Measurements from ENCODE around the gene SPATA46.

Gene SPATA46

GRCh38 chr1:162390396-162391185 is 13.9 kb upstream of the SPATA46 start:
- no peak for DNase-seq

- DNase-seq, result no peak
These were observed 13.3 kb upstream of the SPATA46 start for GRCh38 chr1:162389971-162390370.

- DNase-seq, result no peak
These were observed 12.6 kb upstream of the SPATA46 start for GRCh38 chr1:162389021-162389818.

- DNase-seq, result no peak
These were observed 12.0 kb upstream of the SPATA46 start for GRCh38 chr1:162388615-162389014.

GRCh38 chr1:162388083-162388594 is 11.5 kb upstream of the SPATA46 start:
- no peak for DNase-seq

- no peak for DNase-seq
These were observed 10.8 kb upstream of the SPATA46 start for GRCh38 chr1:162387226-162388082.

- DNase-seq, result no peak
These were observed 9.9 kb upstream of the SPATA46 start for GRCh38 chr1:162386292-162387225.

GRCh38 chr1:162385702-162386101 is 9.0 kb upstream of the SPATA46 start:
- DNase-seq, result no peak

- no peak for DNase-seq
These were observed 8.6 kb upstream of the SPATA46 start for GRCh38 chr1:162385280-162385623.

- DNase-seq, result no peak
These were observed 8.1 kb upstream of the SPATA46 start for GRCh38 chr1:162384601-162385279.

GRCh38 chr1:162384116-162384515 is 7.5 kb upstream of the SPATA46 start:
- no peak for DNase-seq

GRCh38 chr1:162383516-162383915 is 6.9 kb upstream of the SPATA46 start:
- DNase-seq, result no peak

- DNase-seq, result no peak
These were observed 6.4 kb upstream of the SPATA46 start for GRCh38 chr1:162383091-162383490.

- DNase-seq, result no peak
These were observed 5.5 kb upstream of the SPATA46 start for GRCh38 chr1:162381941-162382750.

GRCh38 chr1:162381383-162381782 is 4.7 kb upstream of the SPATA46 start, which contains the start of gene C1orf226:
TSS of gene C1orf226 (plus strand) at chr1:162381728. CDS start at chr1:162381902, 174 bp downstream.
- DNase-seq, result no peak

GRCh38 chr1:162380061-162380846 is 3.6 kb upstream of the SPATA46 start:
- DNase-seq, result no peak

- no peak for DNase-seq
These were observed 1.2 kb downstream of the SPATA46 start for GRCh38 chr1:162375463-162375862.

GRCh38 chr1:162374406-162374805 is 2.2 kb downstream of the SPATA46 start:
- DNase-seq, result no peak

GRCh38 chr1:162373541-162374260 is 3.0 kb downstream of the SPATA46 start:
- DNase-seq, result no peak
